ENCODE results near the gene GTPBP6. TPM values are rescaled to one million over a fixed set of nuclear protein-coding genes. Genes with fewer than 3 reads are reported as not detected.

The GTPBP6 gene
- total RNA-seq, 1 experiment from 2014 or later = 72.4 TPM

- H3K9me3 ChIP-seq = no peaks in the 10 kb centered on the region
- H3K36me3 ChIP-seq (ENCODE audit: control insufficient read depth, insufficient read depth, low read length) = no peaks in the 10 kb centered on the region
- peaks cover 38% of the 10 kb centered on the region for H3K4me1 ChIP-seq
- no peak for TF ChIP-seq CTCF (IDR thresholded peaks at IDR 0.05; ENCODE audit: insufficient read depth in 1 of 2, low read depth in 1 of 2, low read length in 1 of 2, severe bottlenecking in 1 of 2, unreplicated experiment in 1 of 2)
- peak; percentile 52 to 70 for DNase-seq
- CTCF ChIA-PET = no interaction called here
- POLR2A ChIA-PET = no interaction called here
- intact Hi-C loops (cut with micrococcal nuclease; ENCODE audit: unreplicated experiment) = no loop called here
- no peaks in the 10 kb centered on the region for H3K9me3 Mint-ChIP-seq (ENCODE audit: unreplicated experiment)
- peak overlapping the region; percentile 92 for H3K27ac Mint-ChIP-seq (ENCODE audit: unreplicated experiment)
- no peak overlapping the region; the same call in 1 of the 2 replicates for H3K4me3 ChIP-seq (ENCODE audit: low read depth, low read length)
- H3K27me3 ChIP-seq (replicated peaks; ENCODE audit: control insufficient read depth, insufficient read depth, low read length) = no peaks in the 10 kb centered on the region
- peak overlapping the region; percentile 65 for H3K4me3 Mint-ChIP-seq (ENCODE audit: unreplicated experiment)
- peaks cover 37% of the 10 kb centered on the region for H3K4me1 Mint-ChIP-seq (ENCODE audit: low read depth, unreplicated experiment)
- BruUV-seq (replicated peaks) = no TSS peak
- H3K36me3 Mint-ChIP-seq (ENCODE audit: insufficient read depth, unreplicated experiment) = peaks cover 13% of the 10 kb centered on the region
- no peaks in the 10 kb centered on the region for H3K27me3 Mint-ChIP-seq (ENCODE audit: insufficient read depth, unreplicated experiment)
These were observed 56.2 kb downstream of the GTPBP6 start for GRCh38 chrX:262381-262909.

DNA sequence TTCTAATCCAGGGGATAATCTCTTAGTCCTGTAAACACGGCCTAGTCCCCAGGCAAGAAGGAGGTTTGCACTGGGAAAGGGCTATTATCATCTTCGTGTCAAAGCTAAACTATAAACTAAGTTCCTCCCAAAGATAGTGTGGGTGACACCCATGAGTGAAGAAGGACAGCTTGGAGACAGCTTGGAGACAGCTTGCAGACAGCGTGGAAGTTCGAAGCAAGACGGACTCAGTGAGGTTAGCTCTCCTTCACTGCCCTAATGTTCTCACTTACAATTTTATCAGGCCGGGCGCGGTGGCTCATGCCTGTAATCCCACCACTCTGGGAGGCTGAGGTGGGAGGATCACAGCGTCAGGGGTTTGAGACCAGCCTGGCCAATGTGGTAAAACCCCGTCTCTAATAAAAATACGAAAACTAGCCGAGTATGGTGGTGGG is 56.7 kb downstream of the GTPBP6 start:
- ChIA-PET POLR2A (no interaction called here), CTCF (no interaction called here)
- no peak for DNase-seq
- Mint-ChIP-seq H3K27me3 (ENCODE audit: insufficient read depth, unreplicated experiment) (no peaks in the 10 kb centered on the region), H3K4me3 (ENCODE audit: unreplicated experiment) (peak overlapping the region; percentile 65), H3K4me1 (ENCODE audit: low read depth, unreplicated experiment) (peaks cover 37% of the 10 kb centered on the region), H3K9me3 (ENCODE audit: unreplicated experiment) (no peaks in the 10 kb centered on the region), H3K36me3 (ENCODE audit: insufficient read depth, unreplicated experiment) (peaks cover 13% of the 10 kb centered on the region), H3K27ac (ENCODE audit: unreplicated experiment) (peak overlapping the region; percentile 92)
- no peaks in the 10 kb centered on the region for H3K27me3 ChIP-seq (replicated peaks; ENCODE audit: control insufficient read depth, insufficient read depth, low read length)
- BruUV-seq (replicated peaks) = TSS peak; percentile 83
- peaks cover 38% of the 10 kb centered on the region for H3K4me1 ChIP-seq
- no peaks in the 10 kb centered on the region for H3K36me3 ChIP-seq (ENCODE audit: control insufficient read depth, insufficient read depth, low read length)
- no peak overlapping the region for H3K4me3 ChIP-seq (ENCODE audit: low read depth, low read length)
- TF ChIP-seq CTCF (IDR thresholded peaks at IDR 0.05; ENCODE audit: insufficient read depth in 1 of 2, low read depth in 1 of 2, low read length in 1 of 2, severe bottlenecking in 1 of 2, unreplicated experiment in 1 of 2) = no peak
- no peaks in the 10 kb centered on the region for H3K9me3 ChIP-seq
- intact Hi-C loops (cut with micrococcal nuclease; ENCODE audit: unreplicated experiment) = no loop called here

DNA sequence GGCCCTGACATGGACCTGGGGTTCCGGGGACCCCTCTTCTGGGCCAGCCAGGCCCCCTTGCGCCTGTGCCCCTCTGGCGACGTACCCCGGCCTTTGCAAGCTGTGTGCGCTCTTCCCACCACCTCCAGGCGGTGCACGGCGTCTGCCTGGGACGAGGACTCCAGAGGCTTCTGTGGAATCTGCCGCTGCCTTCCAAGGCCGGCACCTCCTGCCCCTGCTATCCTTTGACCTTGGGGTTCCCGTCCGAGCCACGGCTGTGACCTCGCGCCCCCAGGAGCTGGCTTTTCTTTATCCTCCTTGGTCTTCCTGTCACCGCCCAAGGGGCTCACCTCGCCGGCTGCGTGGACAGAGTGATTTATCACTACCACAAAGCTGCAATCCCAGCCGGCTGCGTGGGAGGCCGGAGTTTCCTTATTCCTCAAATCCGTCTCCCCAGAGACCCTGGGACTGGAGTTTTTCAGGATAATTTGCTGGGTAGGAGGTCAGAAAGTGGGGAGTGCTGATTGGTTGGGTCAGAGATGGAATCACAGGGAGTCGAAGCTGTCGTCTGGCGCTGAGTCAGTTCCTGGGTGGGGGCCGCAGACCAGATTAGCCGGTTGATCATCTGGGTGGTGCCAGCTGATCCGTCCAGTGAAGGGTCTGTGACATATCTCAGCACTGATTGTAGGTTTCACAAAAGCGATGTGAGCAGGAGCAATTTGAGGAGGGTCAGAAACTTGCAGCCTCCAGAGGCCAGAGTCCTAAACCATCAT is 57.3 kb downstream of the GTPBP6 start:
- intact Hi-C loops (cut with micrococcal nuclease; ENCODE audit: unreplicated experiment) = no loop called here
- H3K9me3 Mint-ChIP-seq (ENCODE audit: unreplicated experiment) = no peaks in the 10 kb centered on the region
- H3K4me3 ChIP-seq (ENCODE audit: low read depth, low read length) = peak overlapping the region; percentile 27
- peak overlapping the region; percentile 92 for H3K27ac Mint-ChIP-seq (ENCODE audit: unreplicated experiment)
- no TSS peak for BruUV-seq (replicated peaks)
- H3K4me1 Mint-ChIP-seq (ENCODE audit: low read depth, unreplicated experiment) = peaks cover 37% of the 10 kb centered on the region
- H3K4me3 Mint-ChIP-seq (ENCODE audit: unreplicated experiment) = peak overlapping the region; percentile 65
- DNase-seq = peak; percentile 72 to 84
- H3K4me1 ChIP-seq = peaks cover 38% of the 10 kb centered on the region
- no peaks in the 10 kb centered on the region for H3K36me3 ChIP-seq (ENCODE audit: control insufficient read depth, insufficient read depth, low read length)
- no peaks in the 10 kb centered on the region for H3K27me3 ChIP-seq (replicated peaks; ENCODE audit: control insufficient read depth, insufficient read depth, low read length)
- ChIA-PET POLR2A (no interaction called here), CTCF (no interaction called here)
- H3K9me3 ChIP-seq = no peaks in the 10 kb centered on the region
- TF ChIP-seq CTCF (IDR thresholded peaks at IDR 0.05; ENCODE audit: insufficient read depth in 1 of 2, low read depth in 1 of 2, low read length in 1 of 2, severe bottlenecking in 1 of 2, unreplicated experiment in 1 of 2) = peak in 1 of 2 experiments; percentile 35
- H3K36me3 Mint-ChIP-seq (ENCODE audit: insufficient read depth, unreplicated experiment) = peaks cover 13% of the 10 kb centered on the region
- H3K27me3 Mint-ChIP-seq (ENCODE audit: insufficient read depth, unreplicated experiment) = no peaks in the 10 kb centered on the region

Measured in Caco-2 (cell line).